Keratinocyte (primary cell): ENCODE data around the gene ZACN. TPM values are rescaled to one million over a fixed set of nuclear protein-coding genes. Genes with fewer than 3 reads are reported as not detected.

Source experiments
- DNase-seq: peaks from one replicate; pipeline ENCODE4 v3.0.0-alpha.2; 2011; ENCODE audit warnings: low read depth, missing footprints, low spot score
- FAIRE-seq: peaks from 2 replicates; lab custom pipeline; 2011; peaks lifted over from hg19 to GRCh38; lab: Jason Lieb, UNC
- H2AFZ ChIP-seq: 2 replicates; pipeline ENCODE4 v1.6.0; 2012; ENCODE audit warnings: low read length, control low read depth, inconsistent platforms; ENCODE audit not compliant: control insufficient read depth
- H3K27ac ChIP-seq: 2 replicates; pipeline ENCODE4 v1.5.1; 2011; ENCODE audit warnings: low read length; ENCODE audit not compliant: control insufficient read depth, insufficient read depth
- H3K27me3 ChIP-seq: 3 replicates; pipeline ENCODE4 v1.6.0; 2011; ENCODE audit warnings: low read length; ENCODE audit not compliant: control insufficient read depth, insufficient read depth; ENCODE audit errors: extremely low read depth
- H3K36me3 ChIP-seq, 2 experiments: 2 replicates in 1 of 2; 3 replicates in 1 of 2; pipeline ENCODE4 v1.5.1; 2011; ENCODE audit warnings: low read length in 2 of 2, mild to moderate bottlenecking in 1 of 2; ENCODE audit not compliant: control insufficient read depth in 2 of 2, insufficient read depth in 2 of 2; ENCODE audit errors: extremely low read depth in 1 of 2
- H3K4me1 ChIP-seq: 3 replicates; pipeline ENCODE4 v1.5.1; 2011; ENCODE audit warnings: low read length; ENCODE audit not compliant: control insufficient read depth, insufficient read depth; ENCODE audit errors: extremely low read depth
- H3K4me2 ChIP-seq: 3 replicates; pipeline ENCODE4 v1.6.0; 2011; ENCODE audit warnings: low read depth, low read length; ENCODE audit not compliant: control insufficient read depth, insufficient read depth; ENCODE audit errors: extremely low read depth
- H3K4me3 ChIP-seq, 3 experiments: fragments of 200-600 bp in 1 of 3; sonication (generic) in 1 of 3; 2 replicates in 2 of 3; 3 replicates in 1 of 3; pipeline ENCODE4 v1.5.1; 2011 to 2016; ENCODE audit warnings: low read length in 3 of 3, mild to moderate bottlenecking in 3 of 3, control low read depth in 2 of 3, inconsistent platforms in 1 of 3, low read depth in 1 of 3, mixed read lengths in 1 of 3, mixed run types in 1 of 3, moderate library complexity in 1 of 3; ENCODE audit not compliant: control insufficient read depth in 2 of 3, insufficient read depth in 2 of 3; ENCODE audit errors: extremely low read depth in 1 of 3
- H3K79me2 ChIP-seq: 2 replicates; pipeline ENCODE4 v1.6.0; 2012; ENCODE audit warnings: low read length; ENCODE audit not compliant: control insufficient read depth, insufficient read depth
- H3K9ac ChIP-seq: 3 replicates; pipeline ENCODE4 v1.6.0; 2011; ENCODE audit warnings: low read length; ENCODE audit not compliant: control insufficient read depth, insufficient read depth; ENCODE audit errors: extremely low read depth
- H3K9me1 ChIP-seq: 3 replicates; pipeline ENCODE4 v1.6.0; 2011; ENCODE audit warnings: low read length; ENCODE audit not compliant: control insufficient read depth, insufficient read depth; ENCODE audit errors: extremely low read depth
- H3K9me3 ChIP-seq: 2 replicates; pipeline ENCODE4 v1.5.1; 2012; ENCODE audit warnings: low read depth, low read length; ENCODE audit not compliant: control insufficient read depth
- H4K20me1 ChIP-seq: 3 replicates; pipeline ENCODE4 v1.6.0; 2011; ENCODE audit warnings: low read length; ENCODE audit not compliant: control insufficient read depth, insufficient read depth; ENCODE audit errors: extremely low read depth
- EZH2 ChIP-seq: IDR thresholded peaks from one replicate; pipeline ENCODE4 v1.6.1; 2012; ENCODE audit warnings: inconsistent platforms, mild to moderate bottlenecking, low read length, moderate library complexity
- dilution Hi-C: fragments of 300-500 bp; cut with MboI; formaldehyde crosslinking; loops from one replicate; pipeline ENCODE4 v1.7.0; 2020; ENCODE audit warnings: low sequenced_read_pairs; ENCODE audit not compliant: extremely low pct_ligation_motif_present
- polyA plus RNA-seq, 5 experiments: library from polyadenylated mRNA; depleted of rRNA in 3 of 5; stranded (reverse) in 3 of 5; stranded (forward) in 1 of 5; unstranded in 1 of 5; fragments of >200 nt; gene quantifications; 1 replicate in 1 of 5; 2 replicates in 3 of 5; 3 replicates in 1 of 5; pipeline versions ENCODE4 v1.2.1 to v1.2.3, GENCODE V29; 2011 to 2012; ENCODE audit warnings: missing spikeins in 2 of 5, low read depth in 1 of 5, low replicate concordance in 1 of 5
- TF ChIP-seq, protein P1 (sequence below), 3 experiments: IDR thresholded peaks in 1 of 3; conservative IDR thresholded peaks in 1 of 3; optimal IDR thresholded peaks in 1 of 3; 2 replicates in 2 of 3; 3 replicates in 1 of 3; pipeline versions ENCODE3 to v1.5.1; 2011; ENCODE audit warnings: low read length in 3 of 3, mild to moderate bottlenecking in 3 of 3, moderate library complexity in 2 of 3, control low read depth in 1 of 3, inconsistent platforms in 1 of 3; ENCODE audit not compliant: insufficient read depth in 2 of 3; ENCODE audit errors: extremely low read depth in 1 of 3

ZACN gene
- polyA plus RNA-seq, 1 donor (not counting 4 experiments of a cell fraction or from before 2014, with no cell fraction given), result not detected

DNA sequence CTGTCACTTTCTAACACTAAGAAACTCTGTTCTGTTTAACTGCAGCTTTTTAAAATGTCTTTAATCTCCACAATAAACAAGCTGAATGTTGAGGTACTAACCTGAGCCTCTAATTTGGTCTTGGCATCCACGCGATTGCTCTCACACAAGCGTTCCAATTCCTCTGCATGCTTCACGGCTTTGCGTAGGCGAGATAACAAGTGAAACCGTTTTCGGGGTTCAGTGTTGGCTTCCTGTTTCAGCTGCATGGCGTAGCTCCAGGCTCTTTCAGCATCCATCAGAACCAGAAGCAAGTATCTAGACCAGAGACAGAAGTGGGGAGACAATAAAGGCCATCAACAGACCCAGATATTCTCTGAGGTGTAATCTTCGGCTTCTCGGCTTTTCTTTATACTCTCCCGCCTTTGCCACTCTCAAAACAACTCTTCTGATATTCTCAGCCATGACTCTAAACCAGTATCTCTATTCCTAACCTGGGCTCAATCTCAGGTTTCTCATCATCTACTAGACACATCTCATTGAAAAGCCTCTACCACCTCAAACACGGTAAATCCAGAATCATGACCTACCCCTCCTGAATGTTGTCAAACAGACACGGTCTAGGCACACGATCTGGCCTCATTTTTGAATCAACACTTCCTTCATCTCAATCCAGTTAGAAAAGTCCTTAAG lies 15.0 kb upstream of the ZACN start:
- Histone ChIP-seq H3K9ac (no peak overlapping the region), H3K36me3 (peaks cover 32 to 40% of the 10 kb centered on the region in 2 experiments)

DNA sequence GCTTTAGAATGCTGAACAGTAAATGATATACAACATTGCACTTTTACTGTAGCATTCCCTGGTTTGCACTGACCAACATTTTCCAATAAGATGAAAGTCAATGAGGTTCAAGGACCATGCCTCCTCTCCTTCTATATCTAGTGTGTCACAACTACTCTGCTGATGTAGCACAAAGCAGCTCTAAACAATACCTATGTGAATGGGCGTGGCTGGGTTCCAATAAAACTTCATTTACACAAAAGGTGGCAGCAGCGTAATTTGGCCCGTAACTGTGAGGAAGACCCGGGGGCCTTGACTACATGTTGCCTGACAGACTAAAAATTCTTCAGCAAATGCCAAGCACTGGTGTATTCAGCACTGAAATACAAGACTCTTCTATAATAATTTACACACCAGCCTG lies 13.2 kb upstream of the ZACN start:
- Histone ChIP-seq H3K9ac (no peak overlapping the region), H3K4me1 (peaks cover 6% of the 10 kb centered on the region), H3K36me3 (peaks cover 25 to 33% of the 10 kb centered on the region in 2 experiments), H4K20me1 (peaks cover 4% of the 10 kb centered on the region), H3K9me1 (no peaks in the 10 kb centered on the region), H3K27ac (no peak overlapping the region), H3K9me3 (no peaks in the 10 kb centered on the region), H2AFZ (no peak overlapping the region), H3K79me2 (peaks cover 25% of the 10 kb centered on the region), H3K4me3 (no peak overlapping the region), H3K27me3 (no peaks in the 10 kb centered on the region), H3K4me2 (no peak overlapping the region)
- FAIRE-seq (no peak), DNase-seq (no peak)
- TF ChIP-seq, protein P1, sequence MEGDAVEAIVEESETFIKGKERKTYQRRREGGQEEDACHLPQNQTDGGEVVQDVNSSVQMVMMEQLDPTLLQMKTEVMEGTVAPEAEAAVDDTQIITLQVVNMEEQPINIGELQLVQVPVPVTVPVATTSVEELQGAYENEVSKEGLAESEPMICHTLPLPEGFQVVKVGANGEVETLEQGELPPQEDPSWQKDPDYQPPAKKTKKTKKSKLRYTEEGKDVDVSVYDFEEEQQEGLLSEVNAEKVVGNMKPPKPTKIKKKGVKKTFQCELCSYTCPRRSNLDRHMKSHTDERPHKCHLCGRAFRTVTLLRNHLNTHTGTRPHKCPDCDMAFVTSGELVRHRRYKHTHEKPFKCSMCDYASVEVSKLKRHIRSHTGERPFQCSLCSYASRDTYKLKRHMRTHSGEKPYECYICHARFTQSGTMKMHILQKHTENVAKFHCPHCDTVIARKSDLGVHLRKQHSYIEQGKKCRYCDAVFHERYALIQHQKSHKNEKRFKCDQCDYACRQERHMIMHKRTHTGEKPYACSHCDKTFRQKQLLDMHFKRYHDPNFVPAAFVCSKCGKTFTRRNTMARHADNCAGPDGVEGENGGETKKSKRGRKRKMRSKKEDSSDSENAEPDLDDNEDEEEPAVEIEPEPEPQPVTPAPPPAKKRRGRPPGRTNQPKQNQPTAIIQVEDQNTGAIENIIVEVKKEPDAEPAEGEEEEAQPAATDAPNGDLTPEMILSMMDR (optimal IDR thresholded peaks at IDR 0.05 in 1 of 3, IDR thresholded peaks at IDR 0.05 in 1 of 3, conservative IDR thresholded peaks at IDR 0.05 in 1 of 3; ENCODE audit: extremely low read depth in 1 of 3, insufficient read depth in 2 of 3, low read length in 3 of 3), result no peak
- no peak for TF ChIP-seq EZH2
- dilution Hi-C loops, result no loop called here

More for the DNA sequence above, 15.0 kb upstream of the ZACN start:
- no peak for DNase-seq
- Histone ChIP-seq H3K4me2 (no peak overlapping the region), H3K4me3 (no peak overlapping the region), H3K4me1 (no peaks in the 10 kb centered on the region), H3K9me3 (no peaks in the 10 kb centered on the region), H3K9me1 (no peaks in the 10 kb centered on the region), H2AFZ (no peak overlapping the region), H3K27ac (no peak overlapping the region), H4K20me1 (peaks cover 4% of the 10 kb centered on the region), H3K27me3 (no peaks in the 10 kb centered on the region), H3K79me2 (peaks cover 10% of the 10 kb centered on the region)
- dilution Hi-C loops, result no loop called here
- FAIRE-seq, result no peak
- TF ChIP-seq, protein P1 (optimal IDR thresholded peaks at IDR 0.05 in 1 of 3, IDR thresholded peaks at IDR 0.05 in 1 of 3, conservative IDR thresholded peaks at IDR 0.05 in 1 of 3; ENCODE audit: extremely low read depth in 1 of 3, insufficient read depth in 2 of 3, low read length in 3 of 3), result no peak
- TF ChIP-seq EZH2, result no peak
